KG1 (cell line): ENCODE data around the gene CXorf65.

Experiments used
- DNase-seq: peaks from one replicate; lab custom pipeline; 2025; lab: John Stamatoyannopoulos, UW

CXorf65 gene

GRCh38 chrX:71060127-71060526 lies 46.4 kb downstream of the CXorf65 start:
- no peak for DNase-seq

- DNase-seq, result no peak
These were observed 48.6 kb downstream of the CXorf65 start for GRCh38 chrX:71057848-71058530.

GRCh38 chrX:71056867-71057266 lies 49.7 kb downstream of the CXorf65 start:
- DNase-seq, result no peak
